ENCODE results near the gene IFNL2.
"Not testable (repeated sequence)": the region's sequence is repeated elsewhere in the genome, so short reads cannot be mapped to it uniquely, and the experiment has no call there.

IFNL2 gene

DNA sequence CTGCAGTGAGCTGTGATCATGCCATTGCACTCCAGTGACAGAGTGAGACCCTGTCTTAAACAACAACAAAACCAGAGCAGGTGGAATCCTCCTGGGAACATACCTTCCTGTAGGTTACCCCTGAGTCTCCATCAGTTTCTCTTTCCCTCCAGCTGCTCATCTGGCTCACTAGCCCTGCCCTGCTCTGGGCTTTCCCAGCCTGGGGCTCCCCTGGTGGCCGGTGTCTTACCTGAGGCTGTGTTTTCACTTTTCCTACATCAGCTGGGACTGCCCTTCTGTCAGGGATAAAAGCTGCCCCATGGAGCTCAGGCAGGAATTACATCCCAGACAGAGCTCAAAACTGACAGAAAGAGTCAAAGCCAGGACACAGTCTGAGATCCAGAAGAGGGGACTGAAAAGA is at the start of gene IFNL2:
Gene IFNL2, plus strand, starts transcription at position 312 of the 400 bp plus-strand sequence. CDS start 173 bp downstream, outside the sequence.
- not testable (repeated sequence) for DNase-seq (ENCODE audit: low spot score)

DNA sequence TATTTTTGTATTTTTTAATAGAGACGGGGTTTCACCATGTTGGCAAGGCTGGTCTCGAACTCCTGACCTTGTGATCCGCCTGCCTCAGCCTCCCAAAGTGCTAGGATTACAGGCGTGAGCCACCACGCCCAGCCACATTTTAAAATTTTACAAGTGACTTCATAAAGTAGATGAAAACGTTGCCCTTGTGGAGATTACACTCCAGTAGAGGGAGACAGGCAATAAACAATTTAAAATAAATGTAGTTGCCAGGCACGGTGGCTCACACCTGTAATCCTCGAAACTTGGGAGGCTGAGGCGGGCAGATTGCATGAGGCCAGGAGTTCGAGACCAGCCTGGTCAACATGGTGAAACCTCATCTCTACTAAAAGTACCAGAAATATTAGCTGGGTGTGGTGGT is 49.1 kb upstream of the IFNL2 start:
- DNase-seq (ENCODE audit: low spot score) = not testable (repeated sequence)

DNA sequence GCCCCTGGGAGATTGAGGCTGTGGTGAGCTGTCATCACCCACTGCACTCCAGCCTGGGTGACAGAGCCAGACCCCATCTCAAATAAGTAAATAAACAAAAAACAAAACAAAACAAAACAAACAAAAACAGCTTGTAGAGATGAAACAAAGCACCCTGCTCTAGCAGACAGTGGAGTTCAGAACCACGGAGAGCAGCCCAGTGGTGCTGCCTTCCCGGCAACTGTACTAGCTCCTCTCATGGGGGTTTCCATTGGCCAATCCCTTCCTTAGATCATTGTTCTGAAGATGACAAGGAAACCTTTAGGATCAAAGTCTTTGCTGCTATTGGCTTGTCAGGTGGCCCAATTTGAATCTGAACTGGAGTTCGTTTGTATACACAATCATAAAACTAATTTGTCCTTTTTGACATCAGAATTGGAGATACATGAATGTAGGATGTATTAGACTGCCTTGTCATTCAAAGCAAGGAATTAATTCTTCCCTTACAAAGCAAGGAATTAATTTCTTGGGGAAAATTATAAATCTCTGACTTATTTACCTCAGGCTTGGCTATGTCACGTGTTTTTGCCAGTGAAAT is 44.4 kb upstream of the IFNL2 start:
- DNase-seq (ENCODE audit: low spot score) = no peak

DNA sequence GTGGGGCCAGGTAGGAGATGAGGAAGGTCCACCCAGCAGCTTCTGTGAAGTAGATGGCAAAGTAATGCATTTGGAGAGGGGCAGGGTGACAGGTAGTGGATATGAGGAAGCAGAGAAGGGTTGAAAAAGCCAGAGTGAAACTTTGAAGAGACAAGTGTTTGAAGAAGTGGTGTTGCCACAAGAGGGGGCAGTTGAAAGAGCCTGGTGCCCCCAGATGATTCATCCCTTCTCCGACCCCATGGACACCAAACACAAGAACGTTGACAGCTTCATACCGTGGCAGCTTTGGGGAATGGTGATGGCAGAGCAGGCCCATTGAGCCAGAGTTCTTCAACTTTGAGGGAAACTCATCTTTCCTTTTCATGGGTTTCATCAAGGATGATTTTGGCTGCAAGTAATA is 43.3 kb upstream of the IFNL2 start:
- DNase-seq (ENCODE audit: low spot score) = no peak

DNA sequence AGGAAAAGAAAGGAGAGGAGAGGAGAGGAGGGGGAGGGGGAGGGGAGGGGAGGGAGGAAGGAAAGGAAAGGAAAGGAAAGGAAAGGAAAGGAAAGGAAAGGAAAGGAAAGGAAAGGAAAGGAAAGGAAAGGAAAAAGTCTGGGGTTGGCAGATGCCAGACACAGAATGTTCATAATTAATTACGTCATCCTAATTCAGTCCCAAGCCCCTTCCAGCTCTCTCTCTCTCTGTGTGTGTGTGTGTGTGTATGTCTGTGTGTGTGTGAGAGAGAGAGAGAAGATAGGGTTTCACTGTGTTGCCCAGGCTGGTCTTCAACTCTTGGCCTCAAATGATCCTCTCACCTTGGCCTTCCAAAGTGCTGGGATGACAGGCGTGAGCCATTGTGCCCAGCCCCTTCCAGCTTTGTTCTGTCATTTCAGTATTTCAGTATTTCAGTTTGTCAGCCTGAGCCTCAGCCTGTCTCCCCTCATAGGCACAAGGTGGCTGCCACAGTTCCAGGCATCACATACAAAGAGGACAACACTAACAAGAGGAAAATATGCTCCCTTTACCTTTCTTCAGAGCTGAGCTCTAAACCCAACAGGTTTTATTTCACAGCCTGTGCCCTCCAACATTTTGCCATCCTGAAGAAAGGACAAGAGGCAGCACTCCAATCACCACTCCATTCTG is 38.0 kb upstream of the IFNL2 start:
- no peak for DNase-seq (ENCODE audit: low spot score)

DNA sequence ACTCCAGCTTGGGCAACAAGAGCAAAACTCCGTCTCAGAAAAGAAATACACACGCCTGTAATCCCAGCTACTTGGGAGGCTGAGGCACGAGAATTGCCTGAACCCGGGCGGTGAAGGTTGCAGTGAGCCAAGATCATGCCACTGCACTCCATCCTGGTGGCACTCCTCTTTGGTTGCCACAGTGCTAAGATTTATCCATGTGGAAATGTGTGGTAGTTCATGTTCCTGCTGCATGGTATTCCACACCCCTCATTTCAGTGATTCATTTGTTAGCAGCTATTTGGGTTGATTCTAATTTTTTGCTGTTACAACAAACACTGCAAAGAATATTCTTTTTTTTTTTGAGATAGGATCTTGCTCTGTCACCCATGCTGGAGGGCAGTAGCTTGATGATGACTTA is 35.5 kb upstream of the IFNL2 start:
- no peak for DNase-seq (ENCODE audit: low spot score)

DNA sequence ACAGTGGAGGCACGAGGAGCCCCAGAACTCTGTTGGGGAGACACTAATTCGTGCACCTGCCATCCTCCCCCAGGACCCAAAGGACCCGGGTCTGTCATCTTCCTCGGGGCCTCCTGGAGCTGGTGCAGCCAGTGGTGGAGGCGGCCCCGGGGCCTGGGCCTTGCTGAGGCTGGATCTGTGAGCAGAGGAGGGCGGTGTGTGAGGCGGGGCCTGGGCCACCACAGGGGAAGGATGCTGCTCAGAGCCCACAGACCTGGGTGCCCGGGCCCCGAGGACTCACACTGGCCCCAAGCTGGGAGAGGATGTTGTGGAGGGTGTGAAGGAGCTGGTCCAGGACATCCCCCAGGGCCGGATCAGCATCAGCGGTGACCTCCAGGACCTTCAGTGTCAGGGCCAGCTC is 31.7 kb upstream of the IFNL2 start:
- DNase-seq (ENCODE audit: low spot score) = no peak

DNA sequence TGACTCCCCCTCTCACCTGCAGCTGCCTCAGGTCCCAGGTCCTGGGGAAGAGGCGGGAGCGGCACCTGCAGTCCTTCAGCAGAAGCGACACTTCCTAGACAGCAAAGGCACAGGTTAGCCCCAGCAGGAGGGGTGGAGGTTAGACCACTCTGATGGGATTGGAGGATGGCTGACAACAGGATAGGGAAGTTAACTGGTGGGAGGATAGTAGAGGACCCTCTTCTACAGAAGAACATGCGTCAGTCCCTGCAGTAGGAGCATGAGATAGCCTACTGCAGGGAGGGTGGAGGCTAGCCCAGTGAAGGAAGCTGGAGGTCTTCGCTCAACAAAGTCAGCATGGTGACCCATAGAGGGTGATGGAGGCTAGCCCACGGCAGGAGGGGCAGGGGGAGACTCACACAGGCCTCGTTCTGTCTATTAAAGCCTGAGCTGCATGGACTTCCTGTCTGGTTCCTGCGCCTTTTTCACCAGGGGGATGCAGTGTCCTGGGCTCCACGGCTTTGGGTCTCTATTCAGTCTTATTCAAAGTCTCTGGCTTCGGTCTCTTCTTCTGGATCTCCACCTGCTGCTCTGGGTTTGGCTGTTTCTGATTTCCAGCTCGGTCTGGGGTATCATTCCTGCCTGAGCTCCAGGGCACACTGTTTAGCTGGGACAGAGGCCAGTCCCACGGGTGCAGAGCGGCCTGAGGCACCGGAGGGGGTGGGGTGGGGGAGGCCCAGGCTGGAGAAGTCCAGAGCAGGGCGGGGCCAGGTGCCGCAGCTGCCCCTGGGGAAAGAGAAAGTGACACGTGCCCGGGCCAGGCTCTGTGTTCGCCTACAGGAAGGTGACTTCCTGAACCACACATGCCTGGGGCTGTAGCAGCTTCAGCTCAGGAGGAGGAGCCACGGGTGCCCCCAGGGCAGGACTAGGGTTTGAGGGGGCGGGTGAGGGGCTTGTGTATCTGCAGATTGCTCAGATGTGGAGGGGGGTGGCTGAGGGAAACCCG is 30.7 kb upstream of the IFNL2 start:
- peak; percentile 30 for DNase-seq (ENCODE audit: low spot score)

DNA sequence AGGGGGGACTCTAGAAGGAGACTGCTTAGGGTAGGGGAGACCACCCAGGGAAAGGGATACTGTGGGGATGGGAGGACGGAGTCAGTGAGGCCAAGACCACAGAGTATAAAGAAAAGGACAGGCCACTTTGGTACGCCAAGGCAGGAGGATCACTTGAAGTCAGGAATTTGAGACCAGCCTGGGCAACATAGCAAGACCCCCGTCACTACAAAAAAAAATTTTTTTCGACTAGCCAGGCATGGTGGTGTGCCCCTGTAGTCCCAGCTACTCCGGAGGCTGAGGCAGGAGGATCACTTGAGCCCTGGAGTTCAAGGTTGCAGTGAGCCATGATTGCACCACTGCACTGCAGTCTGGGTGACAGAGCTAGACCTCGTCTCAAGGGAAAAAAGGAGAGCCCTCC is 30.0 kb upstream of the IFNL2 start:
- no peak for DNase-seq (ENCODE audit: low spot score)

DNA sequence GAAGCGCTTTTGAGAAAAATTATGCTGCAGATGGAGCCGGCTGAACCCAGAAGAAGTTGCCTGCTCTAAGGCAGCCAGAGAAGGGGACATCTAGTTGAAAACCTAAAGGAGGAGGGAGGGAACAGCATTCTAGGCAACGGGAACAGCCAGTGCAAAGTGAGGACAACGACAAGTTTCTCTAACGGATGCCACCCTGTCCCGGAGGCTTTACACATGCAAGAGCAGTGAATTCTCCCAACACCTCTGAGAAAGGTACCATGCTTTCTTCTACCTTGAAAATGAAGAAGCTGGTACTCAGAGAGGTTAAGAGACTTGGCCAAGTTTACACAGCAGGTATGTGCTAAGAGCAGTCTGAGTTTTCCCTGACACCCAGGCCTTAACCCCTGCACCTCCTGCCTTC is 29.3 kb upstream of the IFNL2 start:
- DNase-seq (ENCODE audit: low spot score) = no peak

DNA sequence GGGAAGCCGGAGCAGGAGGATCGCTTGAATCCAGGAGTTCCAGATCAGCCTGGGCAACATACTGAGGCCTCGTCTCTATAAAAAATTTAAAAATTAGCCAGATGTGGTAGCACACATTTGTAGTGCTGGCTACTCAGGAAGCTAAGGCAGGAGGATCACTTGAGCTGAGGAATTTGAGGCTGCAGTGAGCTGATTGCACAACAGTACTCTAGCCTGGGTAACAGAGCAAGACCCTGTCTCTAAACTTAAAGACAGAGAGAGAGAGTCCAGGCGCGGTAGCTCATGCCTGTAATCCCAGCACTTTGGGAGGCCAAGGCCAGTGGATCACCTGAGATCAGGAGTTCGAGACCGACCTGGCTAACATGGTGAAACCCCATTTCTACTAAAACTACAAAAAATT is 27.8 kb upstream of the IFNL2 start:
- no peak for DNase-seq (ENCODE audit: low spot score)

DNA sequence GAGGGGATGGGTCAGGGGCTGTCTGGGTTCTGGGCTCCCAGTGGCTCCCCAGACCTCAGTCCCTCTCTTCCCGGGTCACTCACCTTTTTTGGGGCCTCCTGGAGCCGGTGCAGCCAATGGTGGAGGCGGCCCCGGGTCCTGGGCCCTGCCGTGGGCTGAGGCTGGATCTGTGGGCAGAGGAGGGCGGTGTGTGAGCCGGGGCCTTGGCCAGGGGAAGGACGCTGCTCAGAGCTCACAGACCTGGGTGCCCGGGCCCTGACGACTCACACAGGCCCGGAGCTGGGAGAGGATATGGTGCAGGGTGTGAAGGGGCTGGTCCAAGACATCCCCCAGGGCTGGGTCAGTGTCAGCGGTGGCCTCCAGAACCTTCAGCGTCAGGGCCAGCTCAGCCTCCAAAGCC is 24.5 kb upstream of the IFNL2 start:
- not testable (repeated sequence) for DNase-seq (ENCODE audit: low spot score)

DNA sequence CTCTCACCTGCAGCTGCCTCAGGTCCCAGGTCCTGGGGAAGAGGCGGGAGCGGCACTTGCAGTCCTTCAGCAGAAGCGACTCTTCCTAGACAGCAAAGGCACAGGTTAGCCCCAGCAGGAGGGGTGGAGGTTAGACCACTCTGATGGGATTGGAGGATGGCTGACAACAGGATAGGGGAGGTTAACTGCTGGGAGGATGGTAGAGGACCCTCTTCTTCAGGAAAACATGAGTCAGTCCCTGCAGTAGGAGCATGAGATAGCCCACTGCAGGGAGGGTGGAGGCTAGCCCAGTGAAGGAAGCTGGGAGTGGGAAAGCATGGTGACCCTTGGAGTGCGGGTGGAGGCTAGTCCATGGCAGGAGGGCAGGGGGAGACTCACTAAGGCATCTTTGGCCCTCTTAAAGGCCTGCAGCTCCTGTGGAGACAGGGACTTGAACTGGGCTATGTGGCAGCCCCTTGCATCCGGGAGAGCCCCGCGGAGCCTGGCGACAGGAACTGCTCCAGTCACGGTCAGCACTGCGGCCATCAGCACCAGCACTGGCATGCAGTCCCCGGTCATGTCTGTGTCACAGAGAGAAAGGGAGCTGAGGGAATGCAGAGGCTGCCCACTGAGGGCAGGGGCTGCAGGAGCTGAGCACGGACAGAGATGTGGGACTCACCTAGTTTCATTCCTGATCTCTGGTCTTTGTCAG is 23.6 kb upstream of the IFNL2 start, which contains the start of gene IFNL3:
Gene IFNL3, minus strand, starts transcription at position 597 of the 691 bp plus-strand sequence. Its CDS starts 39 bp downstream, at position 558.
- DNase-seq (ENCODE audit: low spot score) = not testable (repeated sequence)

DNA sequence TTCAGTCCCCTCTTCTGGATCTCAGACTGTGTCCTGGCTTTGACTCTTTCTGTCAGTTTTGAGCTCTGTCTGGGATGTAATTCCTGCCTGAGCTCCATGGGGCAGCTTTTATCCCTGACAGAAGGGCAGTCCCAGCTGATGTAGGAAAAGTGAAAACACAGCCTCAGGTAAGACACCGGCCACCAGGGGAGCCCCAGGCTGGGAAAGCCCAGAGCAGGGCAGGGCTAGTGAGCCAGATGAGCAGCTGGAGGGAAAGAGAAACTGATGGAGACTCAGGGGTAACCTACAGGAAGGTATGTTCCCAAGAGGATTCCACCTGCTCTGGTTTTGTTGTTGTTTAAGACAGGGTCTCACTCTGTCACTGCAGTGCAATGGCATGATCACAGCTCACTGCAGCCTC is 23.0 kb upstream of the IFNL2 start:
- not testable (repeated sequence) for DNase-seq (ENCODE audit: low spot score)

DNA sequence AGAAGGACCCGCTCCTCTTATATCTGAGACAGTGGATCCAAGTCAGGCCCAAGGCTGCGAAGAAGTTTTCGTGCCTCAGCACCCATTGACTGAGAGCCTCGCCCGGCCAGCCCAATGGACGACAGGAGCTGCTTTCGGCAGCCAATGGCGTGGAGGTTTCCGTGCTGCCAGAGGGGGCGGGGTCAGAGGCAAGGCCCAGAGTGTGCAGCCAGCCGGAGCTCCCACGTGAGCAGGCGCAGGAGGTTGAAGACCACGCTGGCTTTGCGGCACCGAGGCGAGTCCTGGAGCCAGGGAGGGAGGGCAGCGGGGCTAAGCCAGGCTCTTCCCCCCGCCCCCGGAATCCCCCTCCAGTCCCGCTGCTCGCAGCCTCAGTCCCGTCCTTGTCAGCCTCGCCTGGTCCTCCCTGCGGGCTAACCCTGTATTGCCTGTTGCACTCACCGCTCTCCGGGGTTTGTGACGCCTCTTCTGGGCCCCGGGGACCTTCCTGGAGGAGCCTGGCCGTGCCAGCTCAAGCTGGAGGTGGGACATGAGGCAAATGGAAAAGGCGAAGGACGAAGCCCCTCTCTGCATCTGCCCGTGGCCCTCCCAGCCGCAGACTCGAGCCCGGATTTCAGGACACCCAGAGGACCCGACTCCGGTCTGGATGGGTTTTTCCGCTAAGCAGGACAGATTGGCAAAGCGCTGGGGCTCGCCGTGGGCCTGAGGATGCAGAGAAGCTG is 21.1 kb upstream of the IFNL2 start:
- peak; percentile 40 for DNase-seq (ENCODE audit: low spot score)

DNA sequence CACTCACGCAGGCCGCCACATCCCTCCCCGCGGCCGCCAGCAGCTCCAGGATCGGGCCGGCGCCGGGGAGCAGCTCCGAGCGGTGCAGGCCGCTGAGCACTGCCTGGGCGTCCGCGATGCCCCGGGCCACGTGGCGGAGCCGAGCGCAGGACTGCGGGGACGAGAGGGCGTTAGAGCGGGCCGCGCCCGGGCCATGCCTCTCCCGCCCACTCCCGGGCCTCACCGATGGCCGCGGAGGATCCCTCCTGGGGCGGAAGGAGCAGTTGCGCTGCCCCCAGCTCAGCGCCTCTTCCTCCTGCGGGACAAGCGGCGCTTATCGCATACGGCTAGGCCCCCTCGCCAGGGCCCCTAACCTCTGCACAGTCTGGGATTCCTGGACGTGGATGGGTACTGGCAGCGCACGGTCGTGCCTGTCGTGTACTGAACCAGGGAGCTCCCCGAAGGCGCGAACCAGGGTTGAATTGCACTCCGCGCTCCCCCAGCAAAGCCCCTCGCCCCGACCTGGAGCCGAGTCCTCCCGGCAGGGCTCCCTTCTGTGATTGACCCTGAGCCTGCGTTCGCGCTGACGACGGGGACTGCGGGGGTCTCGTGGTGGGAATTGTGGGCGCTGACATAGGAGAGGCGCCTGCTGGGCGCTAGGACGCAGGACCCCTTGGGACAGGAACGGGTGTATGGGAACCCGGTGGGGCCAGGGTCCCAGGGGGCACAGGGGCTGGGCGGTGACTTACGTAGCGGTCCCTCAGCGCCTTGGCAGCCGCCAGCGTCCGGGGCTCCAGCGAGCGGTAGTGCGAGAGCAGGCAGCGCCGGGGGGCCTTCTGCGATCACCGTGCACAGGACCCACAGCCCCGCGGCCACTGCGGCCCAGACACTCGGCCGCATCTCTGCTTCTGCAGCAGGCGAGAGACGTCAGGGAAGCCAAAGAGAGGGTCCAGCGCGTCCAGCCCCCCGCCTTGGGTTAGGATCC is 20.2 kb upstream of the IFNL2 start:
- peak; percentile 50 for DNase-seq (ENCODE audit: low spot score)

DNA sequence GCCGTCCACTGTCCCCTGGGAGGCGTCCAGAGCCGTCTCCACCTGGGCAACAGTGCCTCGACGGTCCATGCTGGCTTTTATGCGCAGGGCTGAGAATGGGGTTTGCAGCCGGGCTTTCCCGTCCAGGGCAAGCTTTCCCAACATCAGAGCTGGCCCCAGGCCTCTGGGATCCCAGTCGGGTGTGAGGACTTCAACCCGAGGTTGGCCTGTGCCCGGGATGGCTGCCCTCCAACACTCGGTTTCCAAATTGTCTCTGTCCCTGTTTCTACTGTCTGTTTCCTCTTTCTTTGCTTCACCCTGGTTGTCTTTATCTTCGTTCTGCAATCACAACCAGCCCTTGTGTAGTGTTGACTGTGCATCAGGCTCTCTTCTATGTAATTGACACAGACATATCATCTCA is 19.4 kb upstream of the IFNL2 start, which contains the start of gene IFNL4:
Gene IFNL4, minus strand, starts transcription at position 51 of the 400 bp plus-strand sequence.
- DNase-seq (ENCODE audit: low spot score) = no peak

DNA sequence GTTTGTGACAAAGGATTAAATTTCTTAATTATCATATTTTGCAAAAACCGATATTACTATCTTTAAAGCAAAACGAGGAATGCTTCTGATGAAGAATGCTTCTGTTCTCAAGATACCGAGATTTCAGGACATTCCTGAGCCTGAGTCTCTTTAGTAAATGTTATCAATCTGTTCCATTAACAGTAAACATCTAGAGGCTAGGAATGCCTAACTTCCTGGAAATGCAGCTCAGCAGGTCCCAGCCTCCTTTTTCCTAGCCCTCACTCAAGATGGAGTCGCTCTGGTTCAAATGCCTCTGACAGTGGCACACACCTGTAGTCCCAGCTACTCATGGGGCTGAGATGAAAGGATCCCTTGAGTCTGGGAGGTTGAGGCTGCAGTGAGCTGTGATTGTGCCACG is 17.1 kb upstream of the IFNL2 start:
- no peak for DNase-seq (ENCODE audit: low spot score)

DNA sequence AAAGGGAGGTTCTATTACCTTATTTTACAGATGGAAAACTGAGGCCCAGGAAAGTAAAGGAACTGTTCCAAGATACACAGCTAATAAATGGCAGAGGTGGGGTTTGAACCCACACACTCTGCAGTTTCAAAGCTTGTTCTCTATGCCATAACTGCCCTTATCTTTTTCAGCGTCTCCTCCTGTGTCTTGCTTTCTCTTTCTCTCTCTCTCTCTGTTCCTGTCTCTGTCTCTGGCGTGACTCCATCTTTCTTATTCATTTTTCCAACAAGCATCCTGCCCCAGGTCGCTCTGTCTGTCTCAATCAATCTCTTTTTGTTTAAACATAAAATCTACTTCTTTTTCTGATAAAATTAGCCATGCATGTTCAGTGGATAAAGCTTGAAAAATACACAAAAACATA is 16.4 kb upstream of the IFNL2 start:
- DNase-seq (ENCODE audit: low spot score) = no peak

DNA sequence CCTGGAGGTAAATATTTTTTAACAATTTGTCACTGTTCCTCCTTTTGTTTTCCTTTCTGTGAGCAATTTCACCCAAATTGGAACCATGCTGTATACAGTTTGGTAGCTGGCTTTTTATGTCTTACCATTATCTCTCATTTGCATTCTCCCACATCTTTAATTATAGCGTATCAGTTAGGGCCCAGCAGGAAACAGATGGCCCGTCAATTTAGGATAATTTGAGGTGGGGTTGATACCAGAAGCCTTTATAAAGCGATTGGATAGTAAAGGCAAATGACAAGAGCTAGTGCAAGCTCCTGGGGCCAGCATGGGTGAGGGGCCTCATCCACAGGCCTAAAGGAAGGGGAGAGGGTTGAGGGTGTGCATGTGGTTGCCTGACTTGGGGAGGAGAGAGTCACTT is 15.7 kb upstream of the IFNL2 start:
- no peak for DNase-seq (ENCODE audit: low spot score)

Measured in D341Med (cell line).